Endothelial cell (in vitro differentiated cells): ENCODE measurements around the gene ADAM30. TPM values are rescaled to one million over a fixed set of nuclear protein-coding genes. Genes with fewer than 3 reads are reported as not detected.

ENCODE experiments used
- DNase-seq: peaks from one replicate; pipeline ENCODE4 v3.0.0; 2021; ENCODE audit warnings: low spot score
- H3K27ac Mint-ChIP-seq: one replicate; pipeline ENCODE4 v1.8.0; 2021; ENCODE audit warnings: mixed read lengths, inconsistent platforms; ENCODE audit not compliant: unreplicated experiment
- H3K27me3 Mint-ChIP-seq: one replicate; pipeline ENCODE4 v1.8.0; 2021; ENCODE audit warnings: mild to moderate bottlenecking, moderate library complexity, mixed read lengths, inconsistent platforms; ENCODE audit not compliant: unreplicated experiment
- H3K36me3 Mint-ChIP-seq: one replicate; pipeline ENCODE4 v1.8.0; 2021; ENCODE audit warnings: mild to moderate bottlenecking, low read depth, mixed read lengths, inconsistent platforms; ENCODE audit not compliant: unreplicated experiment
- H3K4me1 Mint-ChIP-seq: one replicate; pipeline ENCODE4 v1.8.0; 2021; ENCODE audit warnings: mild to moderate bottlenecking, mixed read lengths, inconsistent platforms; ENCODE audit not compliant: unreplicated experiment
- H3K4me3 Mint-ChIP-seq: one replicate; pipeline ENCODE4 v1.8.0; 2021; ENCODE audit warnings: mild to moderate bottlenecking, mixed read lengths, inconsistent platforms; ENCODE audit not compliant: unreplicated experiment
- H3K9me3 Mint-ChIP-seq: one replicate; pipeline ENCODE4 v1.8.0; 2021; ENCODE audit warnings: mixed read lengths, inconsistent platforms; ENCODE audit not compliant: unreplicated experiment
- CTCF ChIP-seq: fragments of 200-600 bp; sonication (generic); IDR thresholded peaks from one replicate; pipeline ENCODE4 v1.5.0; 2021; ENCODE audit warnings: antibody characterized with exemption; ENCODE audit not compliant: unreplicated experiment
- total RNA-seq: library from RNA; stranded (reverse); fragmentation: NEBNext Ultra II Directional; extraction: Animal tissue kit (Norgen Biotek cat#: 25700); gene quantifications from one replicate; pipeline ENCODE4 v1.2.1, GENCODE V29; 2021; ENCODE audit not compliant: unreplicated experiment

Gene ADAM30
- total RNA-seq, 1 donor from 2014 or later: not detected

GRCh38 chr1:119935915-119936314 is 39.6 kb upstream of the ADAM30 start:
- Mint-ChIP-seq H3K36me3 (peaks cover 4% of the 10 kb centered on the region), H3K27me3 (peaks cover 2% of the 10 kb centered on the region), H3K27ac (no peak overlapping the region), H3K4me1 (no peaks in the 10 kb centered on the region), H3K9me3 (no peaks in the 10 kb centered on the region), H3K4me3 (no peak overlapping the region)
- no peak for DNase-seq
- no peak for TF ChIP-seq CTCF

GRCh38 chr1:119935373-119935772 is 39.1 kb upstream of the ADAM30 start:
- Mint-ChIP-seq H3K27me3 (peaks cover 2% of the 10 kb centered on the region), H3K4me3 (no peak overlapping the region), H3K9me3 (no peaks in the 10 kb centered on the region), H3K36me3 (peaks cover 4% of the 10 kb centered on the region), H3K27ac (no peak overlapping the region), H3K4me1 (no peaks in the 10 kb centered on the region)
- no peak for DNase-seq
- TF ChIP-seq CTCF: no peak

- Mint-ChIP-seq H3K27ac (no peak overlapping the region), H3K27me3 (peaks cover 2% of the 10 kb centered on the region), H3K4me1 (no peaks in the 10 kb centered on the region), H3K36me3 (peaks cover 4% of the 10 kb centered on the region), H3K4me3 (no peak overlapping the region), H3K9me3 (no peaks in the 10 kb centered on the region)
- TF ChIP-seq CTCF: no peak
- no peak for DNase-seq
These were observed 37.1 kb upstream of the ADAM30 start for GRCh38 chr1:119933397-119933796.

- Mint-ChIP-seq H3K27me3 (no peaks in the 10 kb centered on the region), H3K27ac (no peak overlapping the region), H3K9me3 (no peaks in the 10 kb centered on the region), H3K4me1 (peaks cover 7% of the 10 kb centered on the region), H3K4me3 (no peak overlapping the region), H3K36me3 (peaks cover 3% of the 10 kb centered on the region)
- DNase-seq: no peak
- no peak for TF ChIP-seq CTCF
These were observed 33.5 kb upstream of the ADAM30 start for GRCh38 chr1:119929643-119930315.

GRCh38 chr1:119926553-119926952 is 30.2 kb upstream of the ADAM30 start:
- Mint-ChIP-seq H3K4me3 (no peak overlapping the region), H3K27me3 (no peaks in the 10 kb centered on the region), H3K9me3 (no peaks in the 10 kb centered on the region), H3K4me1 (peaks cover 7% of the 10 kb centered on the region), H3K36me3 (peaks cover 22% of the 10 kb centered on the region), H3K27ac (no peak overlapping the region)
- TF ChIP-seq CTCF: no peak
- DNase-seq: no peak
